ENCODE data around the gene GHRL. TPM values are rescaled to one million over a fixed set of nuclear protein-coding genes. Genes with fewer than 3 reads are reported as not detected.
"Not testable (repeated sequence)": the region's sequence is repeated elsewhere in the genome, so short reads cannot be mapped to it uniquely, and the experiment has no call there.

Gene GHRL
- total and polyA plus RNA-seq, 7 donors: 0.16 to 0.88 (median 0.18) TPM; not detected in 4

DNA sequence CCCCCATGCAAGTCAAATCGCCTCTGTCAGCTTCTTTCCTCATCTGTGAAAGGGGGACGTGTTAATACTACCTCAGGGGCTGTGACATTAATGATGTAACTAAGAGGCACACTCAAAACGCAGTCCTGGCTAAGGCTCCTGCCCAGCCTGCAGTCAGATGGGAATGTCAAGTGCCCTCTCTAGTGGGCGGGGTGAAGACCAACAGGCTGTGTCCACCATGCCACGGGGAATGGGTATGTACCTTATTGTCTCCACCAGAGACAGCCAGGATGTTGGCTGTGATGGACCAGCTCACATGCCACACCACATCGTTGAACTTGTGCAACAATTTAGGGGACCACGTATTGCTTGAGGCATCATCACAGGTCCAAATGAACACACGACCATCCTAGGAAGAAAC lies 11.0 kb upstream of the GHRL start:
- ATAC-seq (peak in 1 of 4 donors; percentile 24), DNase-seq (no peak)
- 82 to 87% (median 85%) methylated on average over 8 of the region's 8 CpGs for WGBS, 3 donors
- Histone ChIP-seq H3K9me3 (no peaks in the 10 kb centered on the region), H3K36me3 (ENCODE audit: insufficient read depth in 1 of 2, low read depth in 1 of 2) (peaks cover 16 to 98% of the 10 kb centered on the region in 2 donors), H3K4me1 (peaks cover 6% of the 10 kb centered on the region), H3K27ac (no peak overlapping the region), H3K4me3 (no peak overlapping the region), H3K27me3 (ENCODE audit: insufficient read depth in 3 of 3, low read length in 2 of 3) (no peaks in the 10 kb centered on the region)
- intact Hi-C loops (cut with DNase I): no loop called here
- TF ChIP-seq, protein P1, sequence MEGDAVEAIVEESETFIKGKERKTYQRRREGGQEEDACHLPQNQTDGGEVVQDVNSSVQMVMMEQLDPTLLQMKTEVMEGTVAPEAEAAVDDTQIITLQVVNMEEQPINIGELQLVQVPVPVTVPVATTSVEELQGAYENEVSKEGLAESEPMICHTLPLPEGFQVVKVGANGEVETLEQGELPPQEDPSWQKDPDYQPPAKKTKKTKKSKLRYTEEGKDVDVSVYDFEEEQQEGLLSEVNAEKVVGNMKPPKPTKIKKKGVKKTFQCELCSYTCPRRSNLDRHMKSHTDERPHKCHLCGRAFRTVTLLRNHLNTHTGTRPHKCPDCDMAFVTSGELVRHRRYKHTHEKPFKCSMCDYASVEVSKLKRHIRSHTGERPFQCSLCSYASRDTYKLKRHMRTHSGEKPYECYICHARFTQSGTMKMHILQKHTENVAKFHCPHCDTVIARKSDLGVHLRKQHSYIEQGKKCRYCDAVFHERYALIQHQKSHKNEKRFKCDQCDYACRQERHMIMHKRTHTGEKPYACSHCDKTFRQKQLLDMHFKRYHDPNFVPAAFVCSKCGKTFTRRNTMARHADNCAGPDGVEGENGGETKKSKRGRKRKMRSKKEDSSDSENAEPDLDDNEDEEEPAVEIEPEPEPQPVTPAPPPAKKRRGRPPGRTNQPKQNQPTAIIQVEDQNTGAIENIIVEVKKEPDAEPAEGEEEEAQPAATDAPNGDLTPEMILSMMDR (IDR thresholded peaks at IDR 0.05): no peak

DNA sequence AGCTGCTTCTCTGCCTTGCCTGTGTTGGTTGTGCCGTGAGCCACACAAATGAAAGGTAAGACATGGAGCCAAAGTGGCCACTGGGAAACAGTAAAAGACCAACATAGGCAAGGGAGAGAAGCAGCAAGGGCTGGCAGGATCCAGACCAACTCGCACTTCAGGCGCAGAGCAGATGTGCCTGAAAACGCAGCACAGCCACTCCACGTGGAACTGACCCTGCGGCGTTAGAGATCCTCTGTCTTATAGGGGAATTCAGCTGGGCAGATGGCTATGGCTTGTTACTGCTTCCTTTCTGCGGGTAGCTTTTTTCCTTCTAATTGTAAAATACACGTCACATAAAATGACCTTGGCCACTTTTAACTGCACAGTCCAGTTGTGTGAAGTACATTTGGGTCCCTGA lies 10.4 kb upstream of the GHRL start:
- ATAC-seq (no peak), DNase-seq (no peak)
- no peak overlapping the region for H3K4me3 ChIP-seq
- H3K9me3 ChIP-seq: no peaks in the 10 kb centered on the region
- WGBS, 3 donors: 87 to 90% (median 87%) methylated on average over 9 of the region's 9 CpGs
- H3K27me3 ChIP-seq (ENCODE audit: insufficient read depth in 3 of 3, low read length in 2 of 3): no peaks in the 10 kb centered on the region
- peaks cover 6% of the 10 kb centered on the region for H3K4me1 ChIP-seq
- intact Hi-C loops (cut with DNase I): no loop called here
- TF ChIP-seq, protein P1 (IDR thresholded peaks at IDR 0.05): no peak
- H3K36me3 ChIP-seq (ENCODE audit: insufficient read depth in 1 of 2, low read depth in 1 of 2): peaks cover 16 to 97% of the 10 kb centered on the region in 2 donors
- H3K27ac ChIP-seq: no peak overlapping the region

DNA sequence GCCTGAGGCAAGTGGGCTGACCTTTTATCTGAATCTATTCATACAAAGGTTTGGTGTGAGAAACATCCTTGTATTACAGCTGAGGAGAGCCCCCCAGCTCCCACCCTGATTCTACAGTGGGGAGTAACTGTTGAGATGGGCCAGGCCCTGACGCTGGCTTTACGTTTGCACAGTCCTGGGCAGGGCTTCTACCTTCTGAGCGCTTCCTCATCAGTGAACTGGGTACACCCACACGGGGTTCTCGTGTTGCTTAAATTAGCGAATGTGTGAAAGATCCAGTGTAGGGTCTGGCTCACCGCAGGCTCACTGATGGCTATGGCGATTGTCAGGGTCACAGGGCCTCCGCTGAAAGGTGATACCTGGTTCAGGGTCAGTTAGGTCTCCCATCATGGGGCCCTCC lies 7.3 kb upstream of the GHRL start:
- TF ChIP-seq, protein P1 (IDR thresholded peaks at IDR 0.05): no peak
- H3K4me1 ChIP-seq: peaks cover under 1% of the 10 kb centered on the region
- H3K4me3 ChIP-seq: no peak overlapping the region
- no peak for ATAC-seq
- no peak for DNase-seq
- no peaks in the 10 kb centered on the region for H3K27me3 ChIP-seq (ENCODE audit: insufficient read depth in 3 of 3, low read length in 2 of 3)
- peaks cover 16 to 89% of the 10 kb centered on the region in 2 donors for H3K36me3 ChIP-seq (ENCODE audit: insufficient read depth in 1 of 2, low read depth in 1 of 2)
- intact Hi-C loops (cut with DNase I): no loop called here
- no peaks in the 10 kb centered on the region for H3K9me3 ChIP-seq
- WGBS, 3 donors: 74 to 85% (median 81%) methylated on average over 9 of the region's 9 CpGs
- no peak overlapping the region for H3K27ac ChIP-seq

DNA sequence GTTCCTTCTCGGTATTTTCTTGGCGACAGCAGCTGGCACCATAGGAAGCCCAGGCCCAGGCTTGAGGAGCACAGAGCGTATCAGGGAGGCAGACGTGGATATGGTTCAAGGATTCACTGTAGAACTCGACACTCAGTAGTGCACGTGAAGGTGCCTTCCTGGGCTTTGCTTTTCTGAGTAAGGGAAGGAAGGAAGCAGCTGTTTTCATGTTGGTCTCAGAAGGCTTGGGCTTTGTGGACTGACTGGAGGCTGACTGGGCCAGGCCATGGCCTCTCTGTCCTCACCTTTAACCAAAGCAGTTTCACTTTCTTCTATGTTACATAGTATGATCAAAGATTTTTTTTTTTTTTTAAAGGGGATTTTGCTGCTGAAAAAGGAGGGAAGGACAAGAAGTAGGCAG lies 6.9 kb upstream of the GHRL start:
- no peaks in the 10 kb centered on the region for H3K4me1 ChIP-seq
- ATAC-seq (peak in 3 of 4 donors; percentile 17 to 28 (median 22)), DNase-seq (no peak)
- WGBS, 3 donors: 45 to 72% (median 61%) methylated on average over 6 of the region's 6 CpGs
- H3K36me3 ChIP-seq (ENCODE audit: insufficient read depth in 1 of 2, low read depth in 1 of 2): peaks cover 16 to 87% of the 10 kb centered on the region in 2 donors
- H3K4me3 ChIP-seq: no peak overlapping the region
- intact Hi-C loops (cut with DNase I): no loop called here
- TF ChIP-seq, protein P1 (IDR thresholded peaks at IDR 0.05): no peak
- peak overlapping the region; percentile 9 for H3K27ac ChIP-seq
- H3K9me3 ChIP-seq: no peaks in the 10 kb centered on the region
- no peaks in the 10 kb centered on the region for H3K27me3 ChIP-seq (ENCODE audit: insufficient read depth in 3 of 3, low read length in 2 of 3)

DNA sequence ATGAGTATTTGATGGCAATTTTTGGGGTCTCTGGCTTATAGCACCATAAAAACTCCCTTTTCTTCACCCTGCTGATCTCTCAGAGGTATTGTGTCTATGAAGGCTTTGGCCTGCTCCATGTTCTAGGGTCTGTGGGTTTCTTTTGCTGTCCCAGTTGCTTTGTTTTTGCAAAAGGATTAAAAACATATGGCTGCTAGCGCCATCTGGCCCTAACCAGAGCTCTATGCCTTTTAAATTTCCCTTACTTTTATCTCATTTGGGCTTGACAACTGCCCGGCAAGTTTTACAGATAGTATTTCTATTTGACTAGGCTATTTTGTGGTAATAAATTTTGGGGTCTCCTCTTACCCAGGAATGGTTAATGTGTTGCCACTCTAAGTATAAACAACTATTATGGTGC lies 6.4 kb upstream of the GHRL start:
- no peaks in the 10 kb centered on the region for H3K4me1 ChIP-seq
- ATAC-seq (no peak), DNase-seq (no peak)
- TF ChIP-seq, protein P1 (IDR thresholded peaks at IDR 0.05): no peak
- no peaks in the 10 kb centered on the region for H3K9me3 ChIP-seq
- intact Hi-C loops (cut with DNase I): no loop called here
- 86 to 87% (median 86%) methylated on average over 2 of the region's 2 CpGs for WGBS, 3 donors
- H3K36me3 ChIP-seq (ENCODE audit: insufficient read depth in 1 of 2, low read depth in 1 of 2): peaks cover 16 to 86% of the 10 kb centered on the region in 2 donors
- H3K4me3 ChIP-seq: no peak overlapping the region
- H3K27me3 ChIP-seq (ENCODE audit: insufficient read depth in 3 of 3, low read length in 2 of 3): no peaks in the 10 kb centered on the region
- peak overlapping the region; percentile 9 for H3K27ac ChIP-seq

DNA sequence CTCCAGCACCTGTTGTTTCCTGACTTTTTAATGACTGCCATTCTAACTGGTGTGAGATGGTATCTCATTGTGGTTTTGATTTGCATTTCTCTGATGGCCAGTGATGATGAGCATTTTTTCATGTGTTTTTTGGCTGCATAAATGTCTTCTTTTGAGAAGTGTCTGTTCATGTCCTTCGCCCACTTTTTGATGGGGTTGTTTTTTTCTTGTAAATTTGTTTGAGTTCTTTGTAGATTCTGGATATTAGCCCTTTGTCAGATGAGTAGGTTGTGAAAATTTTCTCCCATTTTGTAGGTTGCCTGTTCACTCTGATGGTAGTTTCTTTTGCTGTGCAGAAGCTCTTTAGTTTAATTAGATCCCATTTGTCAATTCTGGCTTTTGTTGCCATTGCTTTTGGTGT lies 5.3 kb upstream of the GHRL start:
- H3K9me3 ChIP-seq; ATAC-seq; H3K27me3 ChIP-seq (ENCODE audit: insufficient read depth in 3 of 3, low read length in 2 of 3); H3K4me1 ChIP-seq; DNase-seq; H3K27ac ChIP-seq; H3K4me3 ChIP-seq; intact Hi-C loops (cut with DNase I): not testable (repeated sequence)
- no CpG with 5 or more reads among the region's 1 CpG for WGBS, 3 donors
- H3K36me3 ChIP-seq (ENCODE audit: insufficient read depth in 1 of 2, low read depth in 1 of 2): peaks cover 8 to 85% of the 10 kb centered on the region in 2 donors
